Measurements from ENCODE around the gene UBE3C.
"Not testable (repeated sequence)": the region's sequence is repeated elsewhere in the genome, so short reads cannot be mapped to it uniquely, and the experiment has no call there.

Gene UBE3C

DNA sequence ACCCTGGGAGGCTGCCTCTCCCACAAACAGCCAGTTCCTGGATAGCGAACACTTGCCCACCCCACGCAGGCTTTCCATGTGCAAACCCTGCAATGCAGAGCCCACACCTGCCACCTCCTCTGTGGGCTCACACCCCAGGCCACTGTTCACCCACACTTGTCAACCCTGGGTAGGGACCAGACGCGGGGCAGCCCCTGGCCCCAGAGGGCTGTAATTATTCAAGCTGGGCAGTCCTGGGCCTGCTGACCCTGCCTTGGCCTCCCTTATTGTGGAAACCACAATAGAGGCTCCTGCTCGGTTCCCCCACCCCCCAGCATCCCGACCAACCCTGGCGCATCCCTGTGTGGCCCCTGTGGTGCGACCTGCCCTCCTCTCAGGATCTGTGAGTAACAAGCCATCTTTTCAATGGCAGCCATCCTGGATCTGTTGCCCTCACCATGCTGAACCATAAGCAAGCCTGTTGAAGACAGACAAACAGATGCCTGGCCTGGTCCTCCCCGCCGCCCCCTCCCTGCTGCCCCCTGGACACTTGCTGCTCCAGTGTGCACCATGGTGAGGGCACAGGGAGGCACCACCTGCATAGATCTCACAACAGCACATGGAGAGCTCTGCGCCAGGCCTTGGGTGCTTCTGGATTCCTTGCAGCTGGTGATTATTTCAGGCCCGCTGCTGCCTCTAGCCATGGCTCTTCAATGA, 15.8 kb upstream of the UBE3C start:
- TF ChIP-seq, protein P1, sequence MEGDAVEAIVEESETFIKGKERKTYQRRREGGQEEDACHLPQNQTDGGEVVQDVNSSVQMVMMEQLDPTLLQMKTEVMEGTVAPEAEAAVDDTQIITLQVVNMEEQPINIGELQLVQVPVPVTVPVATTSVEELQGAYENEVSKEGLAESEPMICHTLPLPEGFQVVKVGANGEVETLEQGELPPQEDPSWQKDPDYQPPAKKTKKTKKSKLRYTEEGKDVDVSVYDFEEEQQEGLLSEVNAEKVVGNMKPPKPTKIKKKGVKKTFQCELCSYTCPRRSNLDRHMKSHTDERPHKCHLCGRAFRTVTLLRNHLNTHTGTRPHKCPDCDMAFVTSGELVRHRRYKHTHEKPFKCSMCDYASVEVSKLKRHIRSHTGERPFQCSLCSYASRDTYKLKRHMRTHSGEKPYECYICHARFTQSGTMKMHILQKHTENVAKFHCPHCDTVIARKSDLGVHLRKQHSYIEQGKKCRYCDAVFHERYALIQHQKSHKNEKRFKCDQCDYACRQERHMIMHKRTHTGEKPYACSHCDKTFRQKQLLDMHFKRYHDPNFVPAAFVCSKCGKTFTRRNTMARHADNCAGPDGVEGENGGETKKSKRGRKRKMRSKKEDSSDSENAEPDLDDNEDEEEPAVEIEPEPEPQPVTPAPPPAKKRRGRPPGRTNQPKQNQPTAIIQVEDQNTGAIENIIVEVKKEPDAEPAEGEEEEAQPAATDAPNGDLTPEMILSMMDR (IDR thresholded peaks at IDR 0.05; ENCODE audit: control insufficient read depth, insufficient read depth, low read depth, low read length, missing control alignments) = no peak
- DNase-seq (ENCODE audit: low read depth) = no peak
- no peak overlapping the region for H3K4me3 ChIP-seq (ENCODE audit: control insufficient read depth, low read depth, low read length)

DNA sequence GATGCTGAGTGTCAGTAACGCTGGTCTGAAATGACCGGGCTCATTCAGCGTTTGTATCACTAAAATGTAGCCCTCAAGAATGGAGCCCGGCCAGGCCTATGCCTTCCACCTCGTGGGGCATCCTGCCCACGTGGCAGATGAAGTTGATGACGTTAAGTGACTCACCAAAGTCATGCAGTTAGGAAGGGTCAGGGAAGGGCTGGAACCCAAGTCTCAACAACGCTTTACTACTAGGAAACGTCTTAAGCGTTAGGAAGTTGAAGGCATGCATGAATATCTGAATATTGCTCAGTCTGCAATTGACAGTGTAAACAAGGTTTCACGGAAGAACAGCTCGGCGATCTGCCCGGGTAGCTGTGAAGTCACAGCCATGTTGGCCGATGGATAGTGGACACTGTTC, 14.0 kb upstream of the UBE3C start:
- no peak overlapping the region for H3K4me3 ChIP-seq (ENCODE audit: control insufficient read depth, low read depth, low read length)
- TF ChIP-seq, protein P1 (IDR thresholded peaks at IDR 0.05; ENCODE audit: control insufficient read depth, insufficient read depth, low read depth, low read length, missing control alignments) = no peak
- no peak for DNase-seq (ENCODE audit: low read depth)

DNA sequence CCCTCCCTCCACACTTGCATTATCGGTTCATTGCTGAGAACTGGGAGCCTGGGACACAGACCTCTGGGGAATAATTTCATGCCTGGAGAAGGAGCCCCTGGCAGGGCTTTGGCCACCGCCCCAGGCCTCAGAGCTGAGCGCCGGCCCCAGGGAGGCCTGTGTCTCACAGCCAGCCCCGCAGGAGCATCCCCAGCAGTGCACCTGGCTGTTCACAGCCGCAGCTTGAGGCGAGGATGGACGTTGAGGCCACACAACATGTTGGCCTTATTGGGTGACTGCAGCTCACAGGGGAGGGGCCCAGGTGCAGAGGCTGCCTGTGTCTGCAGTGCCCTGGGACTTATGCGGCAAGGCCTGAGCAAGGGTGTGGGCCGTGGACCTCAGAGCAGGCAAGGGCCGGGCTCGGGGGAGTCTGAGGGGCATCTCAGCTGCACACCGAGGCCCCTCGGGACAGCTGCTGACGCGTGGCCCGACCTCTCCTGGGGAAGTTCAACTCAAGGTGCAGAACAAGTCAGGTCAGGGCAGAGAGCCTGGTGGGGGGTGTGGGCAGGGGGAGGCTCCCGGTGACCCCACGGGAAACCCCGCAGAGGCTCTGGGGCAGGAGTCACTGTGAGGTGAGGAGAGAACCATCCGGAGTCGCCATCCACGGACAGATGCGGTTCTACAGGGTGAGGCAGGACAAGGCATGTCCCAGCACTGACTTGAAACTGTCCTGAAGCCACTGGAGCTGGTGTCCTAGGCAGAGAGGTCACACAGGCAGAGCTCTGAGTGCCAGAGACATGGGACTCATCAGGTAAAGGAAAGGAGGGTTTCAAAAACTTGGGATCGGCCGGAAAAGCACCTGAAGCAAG, 13.1 kb upstream of the UBE3C start:
- no peak for DNase-seq (ENCODE audit: low read depth)
- TF ChIP-seq, protein P1 (IDR thresholded peaks at IDR 0.05; ENCODE audit: control insufficient read depth, insufficient read depth, low read depth, low read length, missing control alignments) = no peak
- H3K4me3 ChIP-seq (ENCODE audit: control insufficient read depth, low read depth, low read length) = no peak overlapping the region

DNA sequence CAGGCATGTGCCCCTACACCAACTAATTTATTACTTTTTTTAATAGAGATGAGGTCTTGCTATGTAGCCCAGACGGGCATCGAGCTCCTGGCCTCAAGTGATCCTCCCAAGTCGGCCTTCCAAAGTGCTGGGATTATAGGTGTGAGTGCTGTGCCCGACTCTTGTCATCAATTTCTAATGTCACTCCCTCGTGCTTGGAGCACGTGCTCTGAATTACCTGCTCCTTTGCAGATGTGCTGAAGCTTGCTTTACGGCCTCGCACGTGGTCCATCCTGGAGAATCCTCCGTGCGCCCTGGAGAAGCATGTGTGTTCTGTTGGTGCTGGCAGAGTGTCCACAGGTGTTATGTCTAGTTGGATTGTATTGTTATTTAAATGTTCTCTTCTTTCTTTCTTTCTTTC, 11.8 kb upstream of the UBE3C start:
- TF ChIP-seq, protein P1 (IDR thresholded peaks at IDR 0.05; ENCODE audit: control insufficient read depth, insufficient read depth, low read depth, low read length, missing control alignments) = no peak
- DNase-seq (ENCODE audit: low read depth) = no peak
- no peak overlapping the region for H3K4me3 ChIP-seq (ENCODE audit: control insufficient read depth, low read depth, low read length)

DNA sequence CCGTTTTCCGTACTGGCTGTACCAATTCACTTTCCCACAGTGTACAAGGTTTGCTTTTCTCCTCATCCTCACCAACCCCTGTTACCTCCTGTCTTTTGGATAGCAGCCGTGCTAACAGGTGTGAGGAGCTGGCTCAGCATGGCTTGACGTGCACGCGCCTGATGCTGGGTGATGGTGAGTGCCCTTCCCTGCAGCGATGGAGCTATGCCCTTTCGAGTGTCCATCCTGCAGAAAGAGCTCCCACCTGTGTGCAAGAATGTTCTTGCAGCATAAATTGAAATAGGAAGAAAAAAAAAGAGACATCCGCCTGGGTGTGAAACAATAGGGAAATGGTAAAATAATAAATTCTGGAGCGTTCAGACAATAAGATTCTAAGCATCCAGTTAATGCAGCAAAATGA, 9.5 kb upstream of the UBE3C start:
- DNase-seq (ENCODE audit: low read depth) = no peak
- TF ChIP-seq, protein P1 (IDR thresholded peaks at IDR 0.05; ENCODE audit: control insufficient read depth, insufficient read depth, low read depth, low read length, missing control alignments) = no peak
- no peak overlapping the region for H3K4me3 ChIP-seq (ENCODE audit: control insufficient read depth, low read depth, low read length)

DNA sequence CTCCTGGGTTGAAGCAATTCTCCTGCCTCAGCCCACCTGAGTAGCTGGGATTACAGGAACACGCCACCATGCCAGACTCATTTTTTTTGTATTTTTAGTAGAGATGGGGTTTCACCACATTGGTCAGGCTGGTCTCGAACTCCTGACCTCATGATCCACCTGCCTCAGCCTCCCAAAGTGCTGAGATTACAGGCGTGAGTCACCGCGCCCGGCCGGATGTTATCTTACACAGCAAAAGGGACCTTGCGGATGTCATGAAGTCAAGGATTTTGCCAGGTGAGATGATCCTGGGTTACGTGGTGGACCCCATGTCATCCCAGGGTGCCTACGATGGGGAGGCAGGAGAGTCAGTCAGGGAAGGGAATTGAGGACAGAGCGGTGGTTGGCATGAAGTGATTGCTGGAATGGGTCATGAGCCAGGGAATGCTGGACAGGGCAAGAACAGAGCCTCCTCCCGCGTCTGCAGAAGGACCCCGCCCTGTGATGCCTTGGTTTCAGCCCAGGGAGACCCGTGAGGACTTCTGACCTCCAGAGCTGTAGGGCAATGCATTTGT, 8.7 kb upstream of the UBE3C start:
- DNase-seq (ENCODE audit: low read depth) = no peak
- TF ChIP-seq, protein P1 (IDR thresholded peaks at IDR 0.05; ENCODE audit: control insufficient read depth, insufficient read depth, low read depth, low read length, missing control alignments) = no peak

DNA sequence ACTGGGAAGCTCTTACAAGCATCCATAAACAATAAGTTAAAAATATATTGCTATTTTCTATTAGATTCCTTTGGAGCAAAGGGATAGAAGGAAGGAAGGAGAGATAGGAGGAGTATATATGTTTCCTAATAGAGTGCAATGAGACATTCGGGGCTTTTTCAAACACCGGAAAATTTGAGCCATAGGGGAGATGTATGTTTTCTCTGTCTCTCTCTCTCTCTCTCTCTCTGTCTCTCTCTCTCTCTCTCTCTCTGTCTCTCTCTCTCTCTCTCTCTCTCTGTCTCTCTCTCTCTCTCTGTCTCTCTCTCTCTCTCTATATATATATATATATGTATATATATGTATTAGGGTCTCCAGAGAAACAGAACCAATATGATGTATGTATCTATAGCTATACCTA, 7.9 kb upstream of the UBE3C start:
- DNase-seq (ENCODE audit: low read depth); H3K4me3 ChIP-seq (ENCODE audit: control insufficient read depth, low read depth, low read length): not testable (repeated sequence)

More for the DNA sequence above, 8.7 kb upstream of the UBE3C start:
- no peak overlapping the region for H3K4me3 ChIP-seq (ENCODE audit: control insufficient read depth, low read depth, low read length)

Measured in AG09309 (cell line).